Upper lobe of right lung (tissue), 1 donor: ENCODE data around the gene URB2. TPM values are rescaled to one million over a fixed set of nuclear protein-coding genes. Genes with fewer than 3 reads are reported as not detected.
"Not testable (repeated sequence)": the region's sequence is repeated elsewhere in the genome, so short reads cannot be mapped to it uniquely, and the experiment has no call there.

Source experiments
- ATAC-seq: fragments of 200-7000 bp; cut with Tn5 transposase; one replicate; pipeline ENCODE4 v1.9.1; 2020; ENCODE audit warnings: mild to moderate bottlenecking, moderate library complexity
- DNase-seq: peaks from one replicate; pipeline ENCODE4 v3.0.0-alpha.2; 2020
- H3K27ac ChIP-seq: fragments of 200-600 bp; one replicate; pipeline ENCODE4 v1.8.0; 2022
- H3K27me3 ChIP-seq: fragments of 200-600 bp; one replicate; pipeline ENCODE4 v1.8.0; 2022; ENCODE audit warnings: mild to moderate bottlenecking
- H3K36me3 ChIP-seq: fragments of 200-600 bp; one replicate; pipeline ENCODE4 v1.8.0; 2022
- H3K4me1 ChIP-seq: fragments of 200-600 bp; one replicate; pipeline ENCODE4 v1.8.0; 2022
- H3K4me3 ChIP-seq: fragments of 200-600 bp; one replicate; pipeline ENCODE4 v1.8.0; 2022; ENCODE audit warnings: mild to moderate bottlenecking
- H3K9me3 ChIP-seq: fragments of 200-600 bp; one replicate; pipeline ENCODE4 v1.8.0; 2022
- intact Hi-C: fragments of 100-400 bp; cut with DNase I; formaldehyde crosslinking; loops from one replicate; pipeline ENCODE4 v1.11.0; 2022
- total RNA-seq: library from RNA; stranded (reverse); fragmentation: NEBNext Ultra II Directional; extraction: Animal tissue kit (Norgen Biotek cat#: 25700); gene quantifications from one replicate; pipeline ENCODE4 v1.2.1, GENCODE V29; 2021
- TF ChIP-seq, protein P1 (sequence below): fragments of 200-600 bp; IDR thresholded peaks from one replicate; pipeline ENCODE4 v1.8.0; 2022; ENCODE audit warnings: antibody characterized with exemption
- donor health status: DM: no; HTN: yes; CAD: no; lungs with severe emphysema.

URB2 gene
- total RNA-seq, 1 donor from 2014 or later, result 8.4 TPM

GRCh38 chr1:229694053-229694693 is 68.1 kb downstream of the URB2 start:
- intact Hi-C loops, result no loop called here
- peak; percentile 69 for DNase-seq
- H3K9me3 ChIP-seq, result no peaks in the 10 kb centered on the region
- TF ChIP-seq, protein P1, sequence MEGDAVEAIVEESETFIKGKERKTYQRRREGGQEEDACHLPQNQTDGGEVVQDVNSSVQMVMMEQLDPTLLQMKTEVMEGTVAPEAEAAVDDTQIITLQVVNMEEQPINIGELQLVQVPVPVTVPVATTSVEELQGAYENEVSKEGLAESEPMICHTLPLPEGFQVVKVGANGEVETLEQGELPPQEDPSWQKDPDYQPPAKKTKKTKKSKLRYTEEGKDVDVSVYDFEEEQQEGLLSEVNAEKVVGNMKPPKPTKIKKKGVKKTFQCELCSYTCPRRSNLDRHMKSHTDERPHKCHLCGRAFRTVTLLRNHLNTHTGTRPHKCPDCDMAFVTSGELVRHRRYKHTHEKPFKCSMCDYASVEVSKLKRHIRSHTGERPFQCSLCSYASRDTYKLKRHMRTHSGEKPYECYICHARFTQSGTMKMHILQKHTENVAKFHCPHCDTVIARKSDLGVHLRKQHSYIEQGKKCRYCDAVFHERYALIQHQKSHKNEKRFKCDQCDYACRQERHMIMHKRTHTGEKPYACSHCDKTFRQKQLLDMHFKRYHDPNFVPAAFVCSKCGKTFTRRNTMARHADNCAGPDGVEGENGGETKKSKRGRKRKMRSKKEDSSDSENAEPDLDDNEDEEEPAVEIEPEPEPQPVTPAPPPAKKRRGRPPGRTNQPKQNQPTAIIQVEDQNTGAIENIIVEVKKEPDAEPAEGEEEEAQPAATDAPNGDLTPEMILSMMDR, result no peak
- ATAC-seq, result peak; percentile 75
- no peaks in the 10 kb centered on the region for H3K4me1 ChIP-seq
- no peak overlapping the region for H3K4me3 ChIP-seq
- H3K36me3 ChIP-seq, result no peaks in the 10 kb centered on the region
- H3K27ac ChIP-seq, result no peak overlapping the region
- no peaks in the 10 kb centered on the region for H3K27me3 ChIP-seq

- H3K27me3 ChIP-seq, result no peaks in the 10 kb centered on the region
- no peak for ATAC-seq
- no peak for DNase-seq
- no peaks in the 10 kb centered on the region for H3K36me3 ChIP-seq
- intact Hi-C loops, result no loop called here
- no peaks in the 10 kb centered on the region for H3K4me1 ChIP-seq
- TF ChIP-seq, protein P1, result no peak
- H3K9me3 ChIP-seq, result no peaks in the 10 kb centered on the region
- H3K4me3 ChIP-seq, result no peak overlapping the region
- no peak overlapping the region for H3K27ac ChIP-seq
These were observed 70.3 kb downstream of the URB2 start for GRCh38 chr1:229696385-229696784.

DNA sequence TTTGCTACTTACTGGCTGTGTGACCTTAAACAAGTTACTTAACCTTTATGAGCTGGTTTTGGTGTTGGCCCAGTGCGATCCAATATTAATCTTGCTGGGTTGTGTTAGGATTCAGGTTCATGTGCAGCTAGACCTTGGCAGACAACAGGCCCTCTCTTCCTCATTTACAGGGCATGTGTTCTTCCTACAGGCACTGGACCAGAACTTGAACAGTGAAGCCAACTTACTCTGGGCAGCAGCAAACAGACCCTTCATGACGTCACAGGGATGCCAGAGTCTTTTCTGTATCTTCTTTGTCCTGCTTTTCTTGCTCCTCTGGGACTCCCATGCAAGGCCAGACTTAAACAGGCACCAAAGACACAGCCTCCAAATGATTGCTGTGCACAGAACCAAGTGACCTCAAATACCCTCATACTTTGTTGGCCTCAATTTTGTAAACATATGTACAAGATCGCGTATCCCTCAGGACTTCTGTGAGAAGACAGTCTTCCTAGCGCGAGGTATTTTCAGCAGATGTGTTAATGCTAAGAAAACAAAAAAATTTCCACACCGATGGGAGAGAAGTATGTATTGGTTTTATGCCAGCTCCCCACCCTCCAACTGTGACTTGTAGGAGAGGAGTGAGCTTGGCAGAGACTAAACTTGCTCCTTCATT is 73.7 kb downstream of the URB2 start:
- intact Hi-C loops, result no loop called here
- no peak overlapping the region for H3K4me3 ChIP-seq
- no peaks in the 10 kb centered on the region for H3K27me3 ChIP-seq
- no peak overlapping the region for H3K27ac ChIP-seq
- ATAC-seq, result no peak
- no peaks in the 10 kb centered on the region for H3K36me3 ChIP-seq
- no peak for DNase-seq
- TF ChIP-seq, protein P1, result no peak
- no peaks in the 10 kb centered on the region for H3K4me1 ChIP-seq
- H3K9me3 ChIP-seq, result no peaks in the 10 kb centered on the region

- ATAC-seq, result no peak
- H3K4me3 ChIP-seq, result no peak overlapping the region
- no peaks in the 10 kb centered on the region for H3K36me3 ChIP-seq
- peaks cover 7% of the 10 kb centered on the region for H3K9me3 ChIP-seq
- intact Hi-C loops, result no loop called here
- no peaks in the 10 kb centered on the region for H3K4me1 ChIP-seq
- TF ChIP-seq, protein P1, result no peak
- no peak for DNase-seq
- no peak overlapping the region for H3K27ac ChIP-seq
- no peaks in the 10 kb centered on the region for H3K27me3 ChIP-seq
These were observed 78.1 kb downstream of the URB2 start for GRCh38 chr1:229704157-229704556.

DNA sequence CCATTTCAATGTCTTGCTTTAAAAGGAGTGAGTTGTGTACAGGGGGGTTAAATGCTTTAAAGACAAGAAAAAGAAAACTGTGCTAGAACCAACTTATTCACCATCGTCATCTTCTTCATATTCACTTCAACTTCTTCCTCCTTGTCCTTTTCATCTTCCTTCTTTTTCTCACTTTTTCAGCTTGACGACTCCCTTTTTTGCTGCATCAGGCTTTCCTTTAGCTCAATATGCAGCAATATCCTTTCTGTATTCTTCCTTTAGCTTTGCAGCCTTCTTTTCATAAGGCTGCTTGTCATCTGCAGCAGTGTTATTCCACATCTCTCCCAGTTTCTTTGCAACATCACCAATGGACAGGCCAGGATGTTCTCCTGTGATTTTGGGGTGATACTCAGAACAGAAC is 79.1 kb downstream of the URB2 start:
- H3K36me3 ChIP-seq, H3K9me3 ChIP-seq, DNase-seq, intact Hi-C loops, H3K4me3 ChIP-seq, H3K27ac ChIP-seq, H3K27me3 ChIP-seq, ATAC-seq, H3K4me1 ChIP-seq: not testable (repeated sequence)

GRCh38 chr1:229707127-229707526 is 81.1 kb downstream of the URB2 start:
- H3K4me1 ChIP-seq, H3K27me3 ChIP-seq, DNase-seq, H3K9me3 ChIP-seq, H3K27ac ChIP-seq, intact Hi-C loops, H3K36me3 ChIP-seq, ATAC-seq, H3K4me3 ChIP-seq: not testable (repeated sequence)
